HT1080 (cell line): ENCODE measurements around the gene SDF2L1. TPM values are rescaled to one million over a fixed set of nuclear protein-coding genes. Genes with fewer than 3 reads are reported as not detected.
"Not testable (repeated sequence)": the region's sequence is repeated elsewhere in the genome, so short reads cannot be mapped to it uniquely, and the experiment has no call there.

Source experiments
- DNase-seq: peaks from one replicate; pipeline ENCODE4 v3.0.0-alpha.2; 2015; ENCODE audit warnings: low read depth
- total RNA-seq: library from RNA; depleted of rRNA; stranded (reverse); fragments of >200 nt; shearing (Covaris generic); gene quantifications from 2 replicates; pipeline ENCODE4 v1.2.3, GENCODE V29; 2014

SDF2L1 gene
- total RNA-seq, 1 experiment from 2014 or later = 51.7 TPM

- DNase-seq = no peak
Measured at GRCh38 chr22:21635771-21636510, 6.2 kb upstream of the SDF2L1 start.

DNA sequence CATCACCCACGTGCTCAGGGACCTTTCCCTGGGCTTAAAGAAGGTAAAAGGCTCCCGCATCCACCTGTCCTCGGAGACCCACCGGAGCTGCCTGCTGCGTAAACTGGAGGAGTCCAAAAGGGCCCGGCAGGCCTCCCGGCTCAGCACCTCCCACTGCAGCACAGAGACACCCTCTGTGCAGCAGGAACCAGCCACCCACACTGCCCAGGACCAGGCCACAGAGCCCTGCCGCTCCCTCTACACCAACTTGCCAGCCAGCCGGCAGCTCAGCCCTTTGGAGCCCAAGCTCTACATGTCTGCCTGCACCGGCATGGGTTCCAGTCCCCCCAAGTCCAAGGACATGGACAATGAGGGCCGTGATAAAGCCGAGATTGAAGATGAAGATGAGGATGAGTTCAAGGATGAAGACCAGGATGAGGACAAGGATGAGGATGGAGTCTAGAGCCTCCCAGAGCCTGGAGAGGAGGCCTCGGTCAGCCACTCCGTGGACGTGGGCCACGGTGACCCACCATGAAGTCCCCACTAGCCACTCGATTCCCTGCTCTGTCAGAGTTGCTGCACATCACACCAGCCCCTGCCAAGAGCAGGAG is 5.4 kb upstream of the SDF2L1 start:
- no peak for DNase-seq

DNA sequence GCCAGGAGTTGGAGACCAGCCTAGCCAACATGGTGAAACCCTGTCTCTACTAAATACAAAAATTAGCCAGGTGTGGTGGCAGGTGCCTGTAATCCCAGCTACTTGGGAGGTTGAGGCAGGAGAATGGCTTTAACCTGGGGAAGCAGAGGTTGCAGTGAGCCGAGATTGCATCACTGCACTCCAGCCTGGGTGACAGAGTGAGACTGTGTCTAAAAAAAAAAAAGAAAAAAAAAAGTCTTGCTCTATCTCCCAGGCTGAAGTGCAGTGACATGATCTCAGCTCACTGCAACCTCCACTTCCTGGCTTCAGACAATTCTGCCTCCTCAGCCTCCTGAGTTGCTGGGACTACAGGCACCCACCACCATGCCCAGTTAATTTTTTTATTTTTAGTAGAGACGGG is 4.7 kb upstream of the SDF2L1 start:
- not testable (repeated sequence) for DNase-seq

- DNase-seq = no peak
Measured at GRCh38 chr22:21639359-21639758, 2.7 kb upstream of the SDF2L1 start.

DNA sequence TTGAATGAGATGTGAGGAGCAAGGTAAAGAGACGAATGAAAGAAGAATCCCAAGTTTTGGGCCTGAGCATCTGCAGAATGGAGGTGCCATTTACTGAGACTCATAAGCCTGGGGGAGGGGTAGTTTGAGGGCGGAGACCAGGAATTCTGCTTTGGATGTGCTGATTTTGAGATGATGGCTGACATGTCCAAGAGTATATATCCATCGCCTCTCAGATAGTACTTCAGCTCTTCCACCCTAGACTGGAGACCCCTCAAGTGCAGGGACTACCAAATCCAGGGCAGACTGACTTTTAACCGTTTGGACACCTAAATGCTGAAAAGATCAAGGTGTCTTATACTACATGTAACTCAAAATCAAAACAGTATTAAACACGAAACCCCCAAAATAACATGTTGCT is 1.3 kb upstream of the SDF2L1 start:
- DNase-seq = no peak

DNA sequence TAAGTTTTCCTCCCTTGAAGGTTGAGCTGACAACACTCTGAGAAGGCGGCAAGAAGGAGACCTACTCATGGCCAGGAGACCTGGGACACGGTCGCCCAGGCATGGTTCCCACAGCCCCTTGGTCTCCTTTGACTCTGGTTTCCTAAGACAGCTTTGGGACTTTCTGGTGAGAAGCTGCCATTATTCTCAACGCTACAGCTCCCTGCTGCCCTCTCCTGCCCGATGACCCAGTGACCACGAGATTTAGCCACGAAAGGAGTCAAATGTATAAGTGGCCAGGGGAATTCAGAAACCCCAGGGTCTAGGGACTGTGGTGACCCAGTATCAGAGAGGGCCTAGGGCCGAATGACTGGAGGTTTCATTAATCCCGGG is 699 bp upstream of the SDF2L1 start:
- DNase-seq = peak; percentile 57

DNA sequence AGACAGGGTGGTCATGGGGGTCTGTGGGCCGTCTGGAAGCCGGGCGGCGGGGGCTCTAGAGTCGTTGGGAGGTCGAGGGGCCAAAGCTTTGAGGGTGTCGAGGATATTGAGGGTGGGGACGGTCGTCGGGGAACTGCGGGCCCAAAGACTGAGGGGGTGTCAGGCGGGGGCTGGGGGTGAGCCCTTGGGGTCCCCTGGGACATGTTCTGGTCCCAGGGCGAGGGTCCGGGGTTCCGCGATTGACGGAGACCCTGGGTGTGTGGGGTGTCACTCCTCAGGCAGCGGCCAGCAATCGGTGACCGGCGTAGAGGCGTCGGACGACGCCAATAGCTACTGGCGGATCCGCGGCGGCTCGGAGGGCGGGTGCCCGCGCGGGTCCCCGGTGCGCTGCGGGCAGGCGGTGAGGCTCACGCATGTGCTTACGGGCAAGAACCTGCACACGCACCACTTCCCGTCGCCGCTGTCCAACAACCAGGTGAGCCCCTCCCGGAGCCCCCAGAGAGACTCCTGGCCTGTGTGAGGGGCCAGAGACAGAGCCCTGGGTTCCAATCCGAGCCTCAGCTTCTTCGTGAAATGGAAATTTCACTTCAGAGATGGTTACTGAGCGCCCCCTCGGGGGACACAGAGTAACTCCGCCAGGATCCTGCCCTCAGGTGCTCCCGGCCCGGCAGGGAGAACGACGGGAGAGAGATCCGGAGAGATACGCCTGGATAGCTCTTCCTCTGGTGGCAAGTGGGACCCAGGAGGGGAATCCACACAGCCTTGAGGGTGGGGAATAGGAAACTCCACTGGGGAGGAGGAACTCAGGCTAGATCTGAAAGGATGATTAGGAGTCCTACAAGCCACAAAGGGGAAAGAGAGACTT is 714 bp downstream of the SDF2L1 start:
- peak; percentile 59 for DNase-seq

GRCh38 chr22:21643533-21644357 is 1.6 kb downstream of the SDF2L1 start:
- DNase-seq = no peak

DNA sequence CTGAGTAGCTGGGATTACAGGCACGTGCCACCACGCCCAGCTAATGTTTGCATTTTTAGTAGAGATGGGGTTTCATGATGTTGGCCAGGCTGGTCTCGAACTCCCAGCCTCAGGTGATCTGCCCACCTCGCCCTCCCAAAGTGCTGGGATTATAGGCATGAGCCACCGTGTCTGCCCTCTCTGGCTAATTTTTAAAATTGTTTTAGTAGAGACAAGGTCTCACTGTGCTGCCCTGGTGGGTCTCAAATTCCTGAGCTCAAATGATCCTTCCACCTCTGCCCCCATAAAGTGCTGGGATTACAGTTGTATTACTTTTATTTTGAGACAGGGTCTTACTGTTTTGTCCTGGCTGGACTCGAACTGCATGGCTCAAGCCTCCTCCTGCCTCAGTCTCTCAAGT is 3.4 kb downstream of the SDF2L1 start:
- not testable (repeated sequence) for DNase-seq

- peak; percentile 67 for DNase-seq
Measured at GRCh38 chr22:21646608-21647590, 4.8 kb downstream of the SDF2L1 start.

- no peak for DNase-seq
Measured at GRCh38 chr22:21650280-21650679, 8.2 kb downstream of the SDF2L1 start.

- no peak for DNase-seq
Measured at GRCh38 chr22:21650823-21651520, 8.9 kb downstream of the SDF2L1 start.

DNA sequence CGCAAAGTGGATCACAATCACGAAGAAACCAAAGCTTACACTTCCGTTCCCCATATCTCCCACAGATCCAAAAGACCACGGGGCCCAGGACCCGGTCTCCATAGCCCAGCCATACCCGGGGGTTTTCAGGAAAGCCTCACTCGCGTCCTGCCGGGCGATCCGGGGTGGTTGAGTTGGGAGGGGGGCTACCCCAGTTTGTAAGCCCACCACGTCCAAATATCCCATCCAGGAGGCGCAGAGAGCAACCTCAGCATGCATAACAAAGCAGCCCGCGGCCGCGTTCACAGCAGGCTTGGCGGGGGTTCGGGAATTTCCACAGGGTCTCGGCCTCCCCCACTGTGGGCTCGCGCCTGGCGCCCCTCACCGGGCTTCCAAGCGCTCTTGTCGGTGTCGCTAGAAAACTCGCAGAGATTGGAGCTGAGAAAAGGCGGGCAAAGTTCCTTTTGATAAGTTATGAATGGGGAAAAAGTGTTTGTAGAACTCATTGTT is 9.5 kb downstream of the SDF2L1 start:
- DNase-seq = no peak

- peak; percentile 88 for DNase-seq
Measured at GRCh38 chr22:21652010-21652546, 10.0 kb downstream of the SDF2L1 start.

DNA sequence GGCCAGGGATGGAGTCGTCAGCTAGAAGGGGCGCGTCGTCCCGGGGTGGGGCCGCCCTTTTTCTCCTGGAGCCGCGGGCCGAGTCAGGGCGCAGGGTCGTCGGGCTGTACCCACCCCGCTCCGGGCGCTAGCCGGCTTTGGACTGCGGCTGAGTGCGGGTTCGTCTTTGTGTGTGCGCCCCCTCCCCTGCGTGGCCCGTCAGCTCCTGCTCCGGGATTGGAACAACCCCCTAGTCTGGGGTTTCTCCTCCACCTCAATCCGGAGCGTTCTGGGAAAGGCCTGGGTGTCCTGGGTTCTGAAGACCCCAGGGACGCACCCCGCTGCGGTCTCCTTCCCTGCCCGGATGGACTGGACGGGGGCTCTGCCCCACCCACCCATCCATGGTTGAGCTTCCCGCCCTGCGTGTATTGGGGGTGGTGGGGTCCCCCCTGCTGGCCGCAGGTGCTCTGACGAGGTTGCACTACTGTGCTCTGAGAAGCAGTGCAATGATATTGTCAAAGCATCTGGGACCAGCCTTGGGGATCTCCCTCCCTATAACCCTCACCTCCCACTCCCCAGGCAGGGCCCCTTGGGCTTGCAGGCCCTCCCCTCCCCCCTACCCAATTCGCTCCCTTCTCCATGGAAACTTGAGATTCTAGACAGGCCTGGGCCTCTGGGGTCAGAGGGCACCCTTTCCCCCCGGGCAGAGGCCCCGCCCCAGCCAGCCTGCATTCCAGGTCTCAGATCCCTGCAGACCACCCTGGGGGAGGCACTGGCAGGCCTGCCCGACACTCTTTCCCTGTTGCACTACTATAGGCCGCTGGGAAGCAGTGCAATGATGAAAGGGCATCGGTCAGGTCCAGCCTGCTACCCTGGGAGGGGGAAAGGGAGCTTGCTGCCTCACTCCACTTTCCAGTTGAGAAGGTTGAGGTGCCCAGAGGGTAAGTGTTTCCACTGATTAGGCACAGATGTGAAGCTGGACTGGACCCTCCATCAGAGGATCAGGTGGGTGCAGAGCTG is 10.7 kb downstream of the SDF2L1 start:
- DNase-seq = no peak

- no peak for DNase-seq
Measured at GRCh38 chr22:21657020-21657359, 14.9 kb downstream of the SDF2L1 start.

GRCh38 chr22:21657360-21658032 is 15.4 kb downstream of the SDF2L1 start:
- DNase-seq = peak; percentile 56
